K562 (cell line): ENCODE measurements around the gene LRRK2. TPM values are rescaled to one million over a fixed set of nuclear protein-coding genes. Genes with fewer than 3 reads are reported as not detected.

Experiments used
- ATAC-seq: fragments of 200-7000 bp; cut with Tn5 transposase; 3 replicates; pipeline ENCODE4 v1.9.1; 2020; ENCODE audit warnings: moderate library complexity
- BruUV-seq: library from RNA; stranded (reverse); fragments of 400-500 nt; replicated peaks from 2 replicates; lab custom pipeline; 2021; lab: Mats Ljungman, UMichigan
- CTCF ChIA-PET: fragments of 300-600 bp; formaldehyde crosslinking; extraction: SDS; loops from one replicate; lab custom pipeline; 2021; ENCODE audit warnings: low intra/inter-chr PET ratio; lab: Yijun Ruan, JAX
- POLR2A ChIA-PET: fragments of 300-600, 350-650 bp; sonication (Branson Sonifier 250); formaldehyde crosslinking; extraction: SDS; loops from one replicate; lab custom pipeline; 2021; ENCODE audit warnings: antibody characterized with exemption, inconsistent platforms; lab: Yijun Ruan, JAX
- DNase-seq, 4 experiments: peaks; one replicate each; pipeline versions ENCODE4 v3.0.0 to v3.0.0-alpha.2; 2011 to 2018; ENCODE audit warnings: low spot score in 3 of 4, mixed read lengths in 3 of 4; ENCODE audit errors: extremely low read depth in 1 of 4
- FAIRE-seq: peaks from 2 replicates; lab custom pipeline; 2011; peaks lifted over from hg19 to GRCh38; lab: Jason Lieb, UNC
- H2AFZ ChIP-seq: 2 replicates; pipeline ENCODE4 v1.6.0; 2011; ENCODE audit warnings: low read depth, low read length, control low read depth, inconsistent platforms
- H3K27ac ChIP-seq: fragments of 200-600 bp; 3 replicates; pipeline ENCODE4 v1.8.0; 2011; ENCODE audit warnings: low read depth, mild to moderate bottlenecking, control low read depth, inconsistent platforms, low read length, moderate library complexity, mixed read lengths; ENCODE audit errors: extremely low read depth
- H3K27me3 ChIP-seq, 2 experiments: fragments of 300-600 bp in 1 of 2; 2 replicates in 1 of 2; 3 replicates in 1 of 2; pipeline versions ENCODE4 v1.6.0 to v1.8.0; 2011; ENCODE audit warnings: inconsistent platforms in 2 of 2, low read length in 2 of 2, mild to moderate bottlenecking in 1 of 2, mixed read lengths in 1 of 2, moderate library complexity in 1 of 2; ENCODE audit not compliant: control insufficient read depth in 2 of 2, insufficient read depth in 2 of 2
- H3K36me3 ChIP-seq: fragments of 300-600 bp; 3 replicates; pipeline ENCODE4 v1.8.0; 2011; ENCODE audit warnings: mild to moderate bottlenecking, low read length, inconsistent platforms; ENCODE audit not compliant: control insufficient read depth, insufficient read depth
- H3K4me1 ChIP-seq, 2 experiments: fragments of 200-600 bp in 1 of 2; replicated peaks in 1 of 2; 2 replicates in 1 of 2; 3 replicates in 1 of 2; pipeline versions ENCODE4 v1.5.1 to v1.8.0; 2011; ENCODE audit warnings: inconsistent platforms in 2 of 2, low read length in 2 of 2, mild to moderate bottlenecking in 1 of 2, mixed read lengths in 1 of 2, moderate library complexity in 1 of 2; ENCODE audit not compliant: control insufficient read depth in 2 of 2, insufficient read depth in 2 of 2
- H3K4me2 ChIP-seq: 2 replicates; pipeline ENCODE4 v1.6.1; 2011; ENCODE audit warnings: low read length, control low read depth, inconsistent platforms, mixed read lengths; ENCODE audit not compliant: insufficient read depth
- H3K4me3 ChIP-seq: fragments of 200-600 bp; sonication (generic), shearing (Covaris generic); 2 replicates; pipeline ENCODE4 v1.5.1; 2016; ENCODE audit warnings: control low read depth, inconsistent platforms
- H3K79me2 ChIP-seq: fragments of 200-600 bp; 3 replicates; pipeline ENCODE4 v1.8.0; 2011; ENCODE audit warnings: low read length, inconsistent platforms; ENCODE audit not compliant: control insufficient read depth, insufficient read depth
- H3K9ac ChIP-seq, 2 experiments: 2 replicates each; pipeline versions ENCODE4 v1.6.0 to v1.6.1; 2011; ENCODE audit warnings: low read depth in 2 of 2, low read length in 2 of 2, control low read depth in 1 of 2, inconsistent platforms in 1 of 2, mild to moderate bottlenecking in 1 of 2, mixed read lengths in 1 of 2; ENCODE audit not compliant: insufficient read depth in 1 of 2
- H3K9me1 ChIP-seq: one replicate; pipeline ENCODE4 v1.6.0; 2011; ENCODE audit warnings: inconsistent platforms, mild to moderate bottlenecking, low read length, moderate library complexity; ENCODE audit not compliant: control insufficient read depth, insufficient read depth
- H3K9me3 ChIP-seq: replicated peaks from 2 replicates; pipeline ENCODE4 v1.5.1; 2011; ENCODE audit warnings: low read depth, low read length, inconsistent platforms; ENCODE audit not compliant: control insufficient read depth, insufficient read depth
- H4K20me1 ChIP-seq: replicated peaks from 2 replicates; pipeline ENCODE4 v1.6.1; 2011; ENCODE audit warnings: low read length, inconsistent platforms, mixed read lengths; ENCODE audit not compliant: control insufficient read depth, insufficient read depth
- BHLHE40 ChIP-seq: IDR thresholded peaks from 2 replicates; pipeline ENCODE4 v1.6.1; 2011; ENCODE audit warnings: low read length, improper control_type of control experiment
- HNRNPK ChIP-seq: fragments of 200-400 bp; formaldehyde crosslinking; IDR thresholded peaks from one replicate; pipeline ENCODE4 v1.6.1; 2018; ENCODE audit warnings: mild to moderate bottlenecking, low read depth, low read length; ENCODE audit not compliant: poor library complexity, severe bottlenecking
- PCBP2 ChIP-seq: fragments of 200-400 bp; formaldehyde crosslinking; IDR thresholded peaks from 2 replicates; pipeline ENCODE4 v1.6.1; 2018; ENCODE audit warnings: low read length, low read depth, mild to moderate bottlenecking, moderate library complexity; ENCODE audit not compliant: poor library complexity, severe bottlenecking
- POLR2G ChIP-seq: fragments of 200-400 bp; formaldehyde crosslinking; IDR thresholded peaks from 2 replicates; pipeline ENCODE4 v1.6.1; 2017; ENCODE audit warnings: low read depth, mild to moderate bottlenecking, antibody characterized with exemption, low read length, moderate library complexity
- STAT5A ChIP-seq: IDR thresholded peaks from 2 replicates; pipeline ENCODE4 v1.6.1; 2012; ENCODE audit warnings: low read length, inconsistent platforms, borderline replicate concordance
- TCFL5 ChIP-seq: fragments of 250-450 bp; sonication (Bioruptor Pico); conservative IDR thresholded peaks from 2 replicates; pipeline ENCODE4 v1.6.1; 2021; ENCODE audit warnings: mild to moderate bottlenecking, moderate library complexity, matching md5 sums
- ZNF124 ChIP-seq: sonication (generic); formaldehyde crosslinking; IDR thresholded peaks from 2 replicates; pipeline ENCODE4 v1.8.1; 2022; ENCODE audit warnings: missing genetic modification reagents
- ZNF77 ChIP-seq: fragments of 250-450 bp; sonication (Bioruptor Pico); IDR thresholded peaks from 2 replicates; pipeline ENCODE4 v1.5.0; 2020
- ZNF79 ChIP-seq: fragments of 250-450 bp; sonication (Bioruptor Pico); IDR thresholded peaks from 2 replicates; pipeline ENCODE4 v1.4.0; 2020; ENCODE audit warnings: low read depth, mild to moderate bottlenecking, moderate library complexity
- in situ Hi-C: fragments of 300-500 bp; cut with MboI; formaldehyde crosslinking; loops from 4 replicates; pipeline ENCODE4 v1.15.0; 2018; ENCODE audit warnings: inconsistent platforms, mixed read lengths
- intact Hi-C: fragments of 100-400 bp; cut with micrococcal nuclease; formaldehyde crosslinking; loops from 2 replicates; pipeline ENCODE4 v1.14.2; 2022
- polyA plus RNA-seq, 8 experiments: library from polyadenylated mRNA; depleted of rRNA in 4 of 8; stranded (reverse) in 5 of 8; unstranded in 3 of 8; fragments of >200 nt; fragmentation: Nextera tagmentation in 2 of 8; fragmentation: Illumina TruSeq in 1 of 8; extraction: Ambion mirVana in 2 of 8; extraction: Trizol in 1 of 8; gene quantifications; 2 replicates each; pipeline versions ENCODE4 v1.2.1 to v1.2.3, GENCODE V29; 2011 to 2014; ENCODE audit warnings: inconsistent platforms in 1 of 8, missing spikeins in 1 of 8
- total RNA-seq, 7 experiments: library from RNA; depleted of rRNA in 6 of 7; stranded (reverse); fragments of >200 nt in 6 of 7; fragmentation: Illumina TruSeq in 2 of 7; extraction: Trizol in 2 of 7; gene quantifications; 2 replicates each; pipeline versions ENCODE4 v1.2.1 to v1.2.3, GENCODE V29; 2011 to 2021; ENCODE audit warnings: low replicate concordance in 1 of 7
- TF ChIP-seq, protein P1 (sequence below): fragments of 200-600 bp; sonication (generic); IDR thresholded peaks from one replicate; pipeline ENCODE4 v1.6.1; 2012; ENCODE audit warnings: mild to moderate bottlenecking, low read depth, low read length, inconsistent platforms

LRRK2 gene
- total and polyA plus RNA-seq, 9 of the 15 experiments (the other 6 are each of a cell fraction or from before 2014, with no cell fraction given), result 0.03 to 0.89 (median 0.31) TPM

GRCh38 chr12:40393026-40393425, 168.2 kb downstream of the LRRK2 start:
- DNase-seq (no peak), FAIRE-seq (no peak), ATAC-seq (no peak)
- H3K36me3 ChIP-seq, result no peaks in the 10 kb centered on the region
- H3K79me2 ChIP-seq, result no peaks in the 10 kb centered on the region
- intact Hi-C loops, result no loop called here
- H3K9ac ChIP-seq, result no peak overlapping the region
- H3K4me3 ChIP-seq, result no peak overlapping the region
- H2AFZ ChIP-seq, result no peak overlapping the region
- TF ChIP-seq, protein P1, sequence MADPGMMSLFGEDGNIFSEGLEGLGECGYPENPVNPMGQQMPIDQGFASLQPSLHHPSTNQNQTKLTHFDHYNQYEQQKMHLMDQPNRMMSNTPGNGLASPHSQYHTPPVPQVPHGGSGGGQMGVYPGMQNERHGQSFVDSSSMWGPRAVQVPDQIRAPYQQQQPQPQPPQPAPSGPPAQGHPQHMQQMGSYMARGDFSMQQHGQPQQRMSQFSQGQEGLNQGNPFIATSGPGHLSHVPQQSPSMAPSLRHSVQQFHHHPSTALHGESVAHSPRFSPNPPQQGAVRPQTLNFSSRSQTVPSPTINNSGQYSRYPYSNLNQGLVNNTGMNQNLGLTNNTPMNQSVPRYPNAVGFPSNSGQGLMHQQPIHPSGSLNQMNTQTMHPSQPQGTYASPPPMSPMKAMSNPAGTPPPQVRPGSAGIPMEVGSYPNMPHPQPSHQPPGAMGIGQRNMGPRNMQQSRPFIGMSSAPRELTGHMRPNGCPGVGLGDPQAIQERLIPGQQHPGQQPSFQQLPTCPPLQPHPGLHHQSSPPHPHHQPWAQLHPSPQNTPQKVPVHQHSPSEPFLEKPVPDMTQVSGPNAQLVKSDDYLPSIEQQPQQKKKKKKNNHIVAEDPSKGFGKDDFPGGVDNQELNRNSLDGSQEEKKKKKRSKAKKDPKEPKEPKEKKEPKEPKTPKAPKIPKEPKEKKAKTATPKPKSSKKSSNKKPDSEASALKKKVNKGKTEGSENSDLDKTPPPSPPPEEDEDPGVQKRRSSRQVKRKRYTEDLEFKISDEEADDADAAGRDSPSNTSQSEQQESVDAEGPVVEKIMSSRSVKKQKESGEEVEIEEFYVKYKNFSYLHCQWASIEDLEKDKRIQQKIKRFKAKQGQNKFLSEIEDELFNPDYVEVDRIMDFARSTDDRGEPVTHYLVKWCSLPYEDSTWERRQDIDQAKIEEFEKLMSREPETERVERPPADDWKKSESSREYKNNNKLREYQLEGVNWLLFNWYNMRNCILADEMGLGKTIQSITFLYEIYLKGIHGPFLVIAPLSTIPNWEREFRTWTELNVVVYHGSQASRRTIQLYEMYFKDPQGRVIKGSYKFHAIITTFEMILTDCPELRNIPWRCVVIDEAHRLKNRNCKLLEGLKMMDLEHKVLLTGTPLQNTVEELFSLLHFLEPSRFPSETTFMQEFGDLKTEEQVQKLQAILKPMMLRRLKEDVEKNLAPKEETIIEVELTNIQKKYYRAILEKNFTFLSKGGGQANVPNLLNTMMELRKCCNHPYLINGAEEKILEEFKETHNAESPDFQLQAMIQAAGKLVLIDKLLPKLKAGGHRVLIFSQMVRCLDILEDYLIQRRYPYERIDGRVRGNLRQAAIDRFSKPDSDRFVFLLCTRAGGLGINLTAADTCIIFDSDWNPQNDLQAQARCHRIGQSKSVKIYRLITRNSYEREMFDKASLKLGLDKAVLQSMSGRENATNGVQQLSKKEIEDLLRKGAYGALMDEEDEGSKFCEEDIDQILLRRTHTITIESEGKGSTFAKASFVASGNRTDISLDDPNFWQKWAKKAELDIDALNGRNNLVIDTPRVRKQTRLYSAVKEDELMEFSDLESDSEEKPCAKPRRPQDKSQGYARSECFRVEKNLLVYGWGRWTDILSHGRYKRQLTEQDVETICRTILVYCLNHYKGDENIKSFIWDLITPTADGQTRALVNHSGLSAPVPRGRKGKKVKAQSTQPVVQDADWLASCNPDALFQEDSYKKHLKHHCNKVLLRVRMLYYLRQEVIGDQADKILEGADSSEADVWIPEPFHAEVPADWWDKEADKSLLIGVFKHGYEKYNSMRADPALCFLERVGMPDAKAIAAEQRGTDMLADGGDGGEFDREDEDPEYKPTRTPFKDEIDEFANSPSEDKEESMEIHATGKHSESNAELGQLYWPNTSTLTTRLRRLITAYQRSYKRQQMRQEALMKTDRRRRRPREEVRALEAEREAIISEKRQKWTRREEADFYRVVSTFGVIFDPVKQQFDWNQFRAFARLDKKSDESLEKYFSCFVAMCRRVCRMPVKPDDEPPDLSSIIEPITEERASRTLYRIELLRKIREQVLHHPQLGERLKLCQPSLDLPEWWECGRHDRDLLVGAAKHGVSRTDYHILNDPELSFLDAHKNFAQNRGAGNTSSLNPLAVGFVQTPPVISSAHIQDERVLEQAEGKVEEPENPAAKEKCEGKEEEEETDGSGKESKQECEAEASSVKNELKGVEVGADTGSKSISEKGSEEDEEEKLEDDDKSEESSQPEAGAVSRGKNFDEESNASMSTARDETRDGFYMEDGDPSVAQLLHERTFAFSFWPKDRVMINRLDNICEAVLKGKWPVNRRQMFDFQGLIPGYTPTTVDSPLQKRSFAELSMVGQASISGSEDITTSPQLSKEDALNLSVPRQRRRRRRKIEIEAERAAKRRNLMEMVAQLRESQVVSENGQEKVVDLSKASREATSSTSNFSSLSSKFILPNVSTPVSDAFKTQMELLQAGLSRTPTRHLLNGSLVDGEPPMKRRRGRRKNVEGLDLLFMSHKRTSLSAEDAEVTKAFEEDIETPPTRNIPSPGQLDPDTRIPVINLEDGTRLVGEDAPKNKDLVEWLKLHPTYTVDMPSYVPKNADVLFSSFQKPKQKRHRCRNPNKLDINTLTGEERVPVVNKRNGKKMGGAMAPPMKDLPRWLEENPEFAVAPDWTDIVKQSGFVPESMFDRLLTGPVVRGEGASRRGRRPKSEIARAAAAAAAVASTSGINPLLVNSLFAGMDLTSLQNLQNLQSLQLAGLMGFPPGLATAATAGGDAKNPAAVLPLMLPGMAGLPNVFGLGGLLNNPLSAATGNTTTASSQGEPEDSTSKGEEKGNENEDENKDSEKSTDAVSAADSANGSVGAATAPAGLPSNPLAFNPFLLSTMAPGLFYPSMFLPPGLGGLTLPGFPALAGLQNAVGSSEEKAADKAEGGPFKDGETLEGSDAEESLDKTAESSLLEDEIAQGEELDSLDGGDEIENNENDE, result no peak
- TF ChIP-seq PCBP2 (no peak), ZNF124 (no peak), BHLHE40 (no peak), ZNF77 (CRISPR knock-in tag) (no peak), HNRNPK (no peak), POLR2G (no peak), TCFL5 (CRISPR knock-in tag) (no peak), STAT5A (no peak), ZNF79 (CRISPR knock-in tag) (no peak)
- no peaks in the 10 kb centered on the region for H3K9me3 ChIP-seq
- H3K27me3 ChIP-seq, result no peaks in the 10 kb centered on the region
- no TSS peak for BruUV-seq
- no peaks in the 10 kb centered on the region for H3K4me1 ChIP-seq
- H3K4me2 ChIP-seq, result no peak overlapping the region
- ChIA-PET CTCF (no interaction called here), POLR2A (interaction anchor here (0.6 kb wide), 1 partner anchor 95 kb away, joined by 3 read pairs; no protein-coding TSS in a partner anchor)
- H4K20me1 ChIP-seq, result no peaks in the 10 kb centered on the region
- in situ Hi-C loops, result no loop called here
- H3K27ac ChIP-seq, result no peak overlapping the region
- no peaks in the 10 kb centered on the region for H3K9me1 ChIP-seq
